ENCODE results near the gene ACKR1. TPM values are rescaled to one million over a fixed set of nuclear protein-coding genes. Genes with fewer than 3 reads are reported as not detected.
A peak's percentile ranks its signal among the peaks of the same experiment; 100 is the strongest.

ACKR1 gene
- polyA plus RNA-seq, 1 of the 3 experiments (the other 2 are of a cell fraction) = 0.02 TPM

DNA sequence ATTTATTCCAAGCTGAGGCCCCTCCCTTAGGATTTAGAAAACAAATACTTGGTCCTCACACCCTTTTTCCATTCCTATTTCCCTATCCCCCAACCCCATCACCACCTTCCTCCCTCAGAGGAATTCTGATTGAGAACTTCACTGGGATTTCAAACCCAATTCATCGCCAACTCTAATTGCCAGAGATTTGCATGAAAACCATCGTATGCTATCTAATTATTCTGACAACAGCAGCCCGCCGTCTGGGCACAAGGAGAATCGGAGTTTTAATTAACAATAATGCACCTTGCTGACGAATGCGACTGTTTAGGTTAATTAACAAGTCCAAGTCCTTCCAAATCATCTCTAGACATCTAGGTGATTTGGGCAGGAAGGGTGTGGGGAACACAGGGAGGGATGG is 4.4 kb downstream of the ACKR1 start (continued):
- TF ChIP-seq, protein P1, sequence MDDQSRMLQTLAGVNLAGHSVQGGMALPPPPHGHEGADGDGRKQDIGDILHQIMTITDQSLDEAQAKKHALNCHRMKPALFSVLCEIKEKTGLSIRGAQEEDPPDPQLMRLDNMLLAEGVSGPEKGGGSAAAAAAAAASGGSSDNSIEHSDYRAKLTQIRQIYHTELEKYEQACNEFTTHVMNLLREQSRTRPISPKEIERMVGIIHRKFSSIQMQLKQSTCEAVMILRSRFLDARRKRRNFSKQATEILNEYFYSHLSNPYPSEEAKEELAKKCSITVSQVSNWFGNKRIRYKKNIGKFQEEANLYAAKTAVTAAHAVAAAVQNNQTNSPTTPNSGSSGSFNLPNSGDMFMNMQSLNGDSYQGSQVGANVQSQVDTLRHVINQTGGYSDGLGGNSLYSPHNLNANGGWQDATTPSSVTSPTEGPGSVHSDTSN (IDR thresholded peaks at IDR 0.05) = no peak
- TF ChIP-seq TEAD4 (IDR thresholded peaks at IDR 0.05; ENCODE audit: borderline replicate concordance, insufficient read depth) (no peak), RXRA (IDR thresholded peaks at IDR 0.05; ENCODE audit: borderline replicate concordance, low read depth) (no peak), SMC3 (IDR thresholded peaks at IDR 0.05; ENCODE audit: low read depth, low read length) (no peak), RFX5 (IDR thresholded peaks at IDR 0.05; ENCODE audit: low read length) (no peak)
- TF ChIP-seq, protein P2, sequence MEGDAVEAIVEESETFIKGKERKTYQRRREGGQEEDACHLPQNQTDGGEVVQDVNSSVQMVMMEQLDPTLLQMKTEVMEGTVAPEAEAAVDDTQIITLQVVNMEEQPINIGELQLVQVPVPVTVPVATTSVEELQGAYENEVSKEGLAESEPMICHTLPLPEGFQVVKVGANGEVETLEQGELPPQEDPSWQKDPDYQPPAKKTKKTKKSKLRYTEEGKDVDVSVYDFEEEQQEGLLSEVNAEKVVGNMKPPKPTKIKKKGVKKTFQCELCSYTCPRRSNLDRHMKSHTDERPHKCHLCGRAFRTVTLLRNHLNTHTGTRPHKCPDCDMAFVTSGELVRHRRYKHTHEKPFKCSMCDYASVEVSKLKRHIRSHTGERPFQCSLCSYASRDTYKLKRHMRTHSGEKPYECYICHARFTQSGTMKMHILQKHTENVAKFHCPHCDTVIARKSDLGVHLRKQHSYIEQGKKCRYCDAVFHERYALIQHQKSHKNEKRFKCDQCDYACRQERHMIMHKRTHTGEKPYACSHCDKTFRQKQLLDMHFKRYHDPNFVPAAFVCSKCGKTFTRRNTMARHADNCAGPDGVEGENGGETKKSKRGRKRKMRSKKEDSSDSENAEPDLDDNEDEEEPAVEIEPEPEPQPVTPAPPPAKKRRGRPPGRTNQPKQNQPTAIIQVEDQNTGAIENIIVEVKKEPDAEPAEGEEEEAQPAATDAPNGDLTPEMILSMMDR (IDR thresholded peaks at IDR 0.05) = no peak

DNA sequence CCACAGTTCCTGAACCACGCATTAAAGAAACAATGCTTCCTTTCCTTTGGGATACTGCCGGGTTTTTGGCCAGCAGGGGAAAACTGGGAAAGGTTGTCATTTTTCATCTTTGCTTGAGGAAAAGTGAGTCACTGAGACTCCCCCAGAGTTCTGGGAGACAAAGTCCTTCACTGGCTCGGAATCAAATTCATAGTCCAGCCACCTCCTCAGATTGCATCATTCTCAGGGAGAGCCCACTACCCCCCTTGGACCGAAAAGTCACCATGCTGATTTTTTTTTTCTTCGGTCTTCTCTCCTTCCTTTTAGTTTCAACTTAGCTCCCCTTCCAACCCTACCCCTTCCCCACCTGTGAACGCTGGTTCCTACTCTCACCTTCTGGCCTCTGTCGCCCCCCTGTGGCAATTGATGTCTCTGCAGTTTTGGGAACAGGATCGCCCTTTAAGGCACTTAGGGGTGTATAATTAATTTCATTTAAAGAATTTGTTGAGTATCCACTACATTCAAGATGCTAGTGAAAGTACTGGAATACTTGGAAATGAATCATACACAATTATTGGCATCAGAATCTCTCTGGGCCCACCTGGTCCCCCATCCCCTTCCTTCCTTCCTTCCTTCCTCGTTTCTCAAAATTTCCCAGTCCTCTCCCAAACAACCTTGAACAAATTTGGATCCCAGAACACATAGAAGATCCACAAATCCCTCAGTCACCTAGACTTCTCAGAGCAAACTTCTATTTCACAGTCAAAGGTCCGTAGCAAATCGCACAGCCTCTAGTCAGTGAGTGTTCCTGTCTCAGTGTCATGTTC is 6.9 kb downstream of the ACKR1 start:
- no peaks in the 10 kb centered on the region for H3K79me2 ChIP-seq (ENCODE audit: insufficient read depth)
- 29% methylated on average over 11 of the region's 11 CpGs for WGBS (ENCODE audit: low lambda C conversion rate)
- CTCF ChIA-PET = interaction anchor here (0.6 to 26.8 kb wide), 23 partner anchors 8 to 1631 kb away, joined by 3 to 660 read pairs (median 4); partner anchors contain the start of gene CADM3
- no peak overlapping the region; a peak in 1 of 4 replicates for H3K4me3 ChIP-seq (ENCODE audit: low read depth in 2 of 2, low read length in 1 of 2)
- POLR2A ChIA-PET = no interaction called here
- TF ChIP-seq RXRA (IDR thresholded peaks at IDR 0.05; ENCODE audit: borderline replicate concordance, low read depth) = no peak
- TF ChIP-seq, protein P3, sequence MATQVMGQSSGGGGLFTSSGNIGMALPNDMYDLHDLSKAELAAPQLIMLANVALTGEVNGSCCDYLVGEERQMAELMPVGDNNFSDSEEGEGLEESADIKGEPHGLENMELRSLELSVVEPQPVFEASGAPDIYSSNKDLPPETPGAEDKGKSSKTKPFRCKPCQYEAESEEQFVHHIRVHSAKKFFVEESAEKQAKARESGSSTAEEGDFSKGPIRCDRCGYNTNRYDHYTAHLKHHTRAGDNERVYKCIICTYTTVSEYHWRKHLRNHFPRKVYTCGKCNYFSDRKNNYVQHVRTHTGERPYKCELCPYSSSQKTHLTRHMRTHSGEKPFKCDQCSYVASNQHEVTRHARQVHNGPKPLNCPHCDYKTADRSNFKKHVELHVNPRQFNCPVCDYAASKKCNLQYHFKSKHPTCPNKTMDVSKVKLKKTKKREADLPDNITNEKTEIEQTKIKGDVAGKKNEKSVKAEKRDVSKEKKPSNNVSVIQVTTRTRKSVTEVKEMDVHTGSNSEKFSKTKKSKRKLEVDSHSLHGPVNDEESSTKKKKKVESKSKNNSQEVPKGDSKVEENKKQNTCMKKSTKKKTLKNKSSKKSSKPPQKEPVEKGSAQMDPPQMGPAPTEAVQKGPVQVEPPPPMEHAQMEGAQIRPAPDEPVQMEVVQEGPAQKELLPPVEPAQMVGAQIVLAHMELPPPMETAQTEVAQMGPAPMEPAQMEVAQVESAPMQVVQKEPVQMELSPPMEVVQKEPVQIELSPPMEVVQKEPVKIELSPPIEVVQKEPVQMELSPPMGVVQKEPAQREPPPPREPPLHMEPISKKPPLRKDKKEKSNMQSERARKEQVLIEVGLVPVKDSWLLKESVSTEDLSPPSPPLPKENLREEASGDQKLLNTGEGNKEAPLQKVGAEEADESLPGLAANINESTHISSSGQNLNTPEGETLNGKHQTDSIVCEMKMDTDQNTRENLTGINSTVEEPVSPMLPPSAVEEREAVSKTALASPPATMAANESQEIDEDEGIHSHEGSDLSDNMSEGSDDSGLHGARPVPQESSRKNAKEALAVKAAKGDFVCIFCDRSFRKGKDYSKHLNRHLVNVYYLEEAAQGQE (IDR thresholded peaks at IDR 0.05; ENCODE audit: low read depth, low read length) = no peak
- TF ChIP-seq, protein P4, sequence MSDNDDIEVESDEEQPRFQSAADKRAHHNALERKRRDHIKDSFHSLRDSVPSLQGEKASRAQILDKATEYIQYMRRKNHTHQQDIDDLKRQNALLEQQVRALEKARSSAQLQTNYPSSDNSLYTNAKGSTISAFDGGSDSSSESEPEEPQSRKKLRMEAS (IDR thresholded peaks at IDR 0.05; ENCODE audit: low read depth) = no peak
- no peak for TF ChIP-seq ELF1 (IDR thresholded peaks at IDR 0.05)
- TF ChIP-seq RAD21 (IDR thresholded peaks at IDR 0.05; ENCODE audit: low read length) = peak; percentile 82
- no peak for TF ChIP-seq MEF2A (IDR thresholded peaks at IDR 0.05; ENCODE audit: borderline replicate concordance, low read depth)
- TF ChIP-seq SMC3 (IDR thresholded peaks at IDR 0.05; ENCODE audit: low read depth, low read length) = peak; percentile 81
- TF ChIP-seq POLR2AphosphoS5 (IDR thresholded peaks at IDR 0.05; ENCODE audit: low read depth, low read length) = no peak
- TF ChIP-seq TEAD4 (IDR thresholded peaks at IDR 0.05; ENCODE audit: borderline replicate concordance, insufficient read depth) = no peak
- no peak for TF ChIP-seq EP300 (IDR thresholded peaks at IDR 0.05; ENCODE audit: borderline replicate concordance in 1 of 2, low read depth in 1 of 2, low read length in 1 of 2)
- no peak for TF ChIP-seq FOXM1 (IDR thresholded peaks at IDR 0.05; ENCODE audit: low read depth)
- TF ChIP-seq MXI1 (IDR thresholded peaks at IDR 0.05; ENCODE audit: low read depth, low read length) = no peak
- TF ChIP-seq, protein P2 (IDR thresholded peaks at IDR 0.05) = peak; percentile 96
- H3F3A ChIP-seq (replicated peaks; ENCODE audit: insufficient read depth) = no peaks in the 10 kb centered on the region
- H3K9me2 ChIP-seq = no peaks in the 10 kb centered on the region
- no peak overlapping the region for H3K4me2 ChIP-seq
- DNase-seq = peak; percentile 58
- no peak overlapping the region for H3K9ac ChIP-seq
- H3K9me3 ChIP-seq = no peaks in the 10 kb centered on the region
- no peak overlapping the region for H2AFZ ChIP-seq (ENCODE audit: low read depth)
- no peaks in the 10 kb centered on the region for H3K36me3 ChIP-seq (replicated peaks in 1 of 2; ENCODE audit: control insufficient read depth in 1 of 2, insufficient read depth in 2 of 2, low read length in 1 of 2)
- peaks cover 32% of the 10 kb centered on the region for H3K27me3 ChIP-seq (ENCODE audit: insufficient read depth)
- H3K27ac ChIP-seq (ENCODE audit: low read depth in 2 of 2, low read length in 1 of 2) = no peak overlapping the region
- H4K20me1 ChIP-seq (ENCODE audit: insufficient read depth) = no peaks in the 10 kb centered on the region
- no peaks in the 10 kb centered on the region for H3K4me1 ChIP-seq (ENCODE audit: control insufficient read depth in 1 of 2, insufficient read depth in 2 of 2, low read depth in 1 of 2, low read length in 1 of 2)
